Activated CD8-positive, alpha-beta memory T cell treated with anti-CD3 and anti-CD28 coated beads, Interleukin-2, amount 50 U/mL, for 1 hour (primary cell): ENCODE data around the gene CDC42BPB.
A peak's percentile ranks its signal among the peaks of the same experiment; 100 is the strongest.
"Not testable (repeated sequence)": the region's sequence is repeated elsewhere in the genome, so short reads cannot be mapped to it uniquely, and the experiment has no call there.

ENCODE experiments used
- DNase-seq: peaks from one replicate; pipeline ENCODE4 v3.0.0-alpha.2; 2020; ENCODE audit errors: extremely low read depth

Gene CDC42BPB

DNA sequence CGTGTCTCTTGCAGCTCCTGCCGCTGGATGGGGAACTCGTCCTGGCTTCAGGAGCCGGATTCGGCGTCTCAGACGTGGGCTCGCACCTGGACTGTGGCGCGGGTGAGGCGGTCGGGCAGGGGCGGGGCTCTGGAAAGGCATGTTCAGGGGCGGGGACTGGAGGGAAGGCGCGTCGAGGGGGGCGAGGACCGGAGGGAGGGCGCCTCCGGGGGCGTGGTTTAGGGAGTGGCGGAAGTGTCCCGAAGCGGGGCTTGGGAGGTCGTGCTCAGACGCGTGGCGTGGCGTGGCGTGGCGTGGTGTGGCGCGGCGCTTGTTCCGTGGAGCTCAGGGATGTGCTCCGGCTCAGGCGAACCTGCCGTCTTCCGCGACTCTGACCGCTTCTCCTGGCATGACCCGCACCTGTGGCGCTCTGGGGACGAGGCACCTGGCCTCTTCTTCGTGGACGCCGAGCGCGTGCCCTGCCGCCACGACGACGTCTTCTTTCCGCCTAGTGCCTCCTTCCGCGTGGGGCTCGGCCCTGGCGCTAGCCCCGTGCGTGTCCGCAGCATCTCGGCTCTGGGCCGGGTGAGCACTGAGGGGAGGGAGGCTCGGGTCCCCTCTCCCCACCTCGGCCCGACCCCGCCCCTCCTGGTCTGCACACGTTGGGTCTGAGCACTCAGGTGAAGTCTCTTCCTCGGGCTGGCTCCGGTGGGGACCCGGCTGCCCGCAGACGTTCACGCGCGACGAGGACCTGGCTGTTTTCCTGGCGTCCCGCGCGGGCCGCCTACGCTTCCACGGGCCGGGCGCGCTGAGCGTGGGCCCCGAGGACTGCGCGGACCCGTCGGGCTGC, 128.7 kb downstream of the CDC42BPB start:
- peak; percentile 67 for DNase-seq

DNA sequence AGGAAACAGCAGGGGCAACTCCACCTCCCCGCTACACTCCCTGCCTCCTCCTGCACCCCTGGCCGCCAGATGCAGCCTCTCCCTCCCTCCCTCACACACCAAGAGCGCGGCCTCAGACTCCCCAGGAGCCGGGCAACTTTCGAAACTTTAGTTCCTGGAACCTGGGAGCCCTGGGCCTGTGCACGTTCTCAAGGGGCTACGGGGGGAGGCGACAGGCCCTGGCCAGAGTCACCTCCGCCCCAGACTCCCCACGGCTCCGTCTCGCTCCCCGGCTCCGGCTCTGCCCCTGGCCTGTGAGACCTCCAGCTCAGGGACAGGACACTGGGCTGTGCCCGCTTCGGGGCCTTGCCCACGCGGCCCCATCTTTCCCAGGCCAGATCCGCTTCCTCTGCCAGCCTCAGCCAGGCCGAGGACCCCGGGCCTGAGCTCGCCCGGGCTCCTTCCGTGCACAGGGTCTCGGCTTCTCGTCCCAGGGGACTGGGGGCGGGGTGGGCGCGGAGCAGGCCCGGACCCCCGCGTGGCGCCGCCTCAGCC, 129.4 kb downstream of the CDC42BPB start:
- no peak for DNase-seq

DNA sequence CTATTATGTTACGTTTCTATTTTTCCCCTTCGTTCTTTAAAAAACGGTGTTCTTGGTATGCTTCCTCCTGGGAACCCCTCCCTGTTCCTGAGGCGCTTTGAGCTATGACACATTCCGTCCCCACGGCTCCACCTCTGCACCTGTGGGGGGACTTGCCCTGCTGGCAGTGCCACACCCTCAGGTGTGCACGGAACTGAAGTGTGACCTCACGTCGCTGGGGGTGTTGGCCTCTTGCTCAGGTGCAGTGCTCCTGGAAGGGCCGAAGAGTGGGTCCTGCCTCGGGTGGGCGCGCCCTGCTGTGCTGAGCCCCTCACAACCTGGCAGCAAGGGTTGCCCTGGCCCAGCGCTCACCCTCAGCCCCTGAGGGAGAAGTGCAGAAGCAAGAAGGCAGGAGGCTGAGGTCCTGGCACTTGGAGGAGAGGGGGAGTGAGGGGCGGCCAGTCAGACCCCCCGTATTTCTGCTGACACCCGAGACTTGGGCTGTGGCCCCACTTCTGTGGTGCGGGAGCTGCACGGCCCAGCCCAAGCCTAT, 129.9 kb downstream of the CDC42BPB start:
- DNase-seq: no peak

DNA sequence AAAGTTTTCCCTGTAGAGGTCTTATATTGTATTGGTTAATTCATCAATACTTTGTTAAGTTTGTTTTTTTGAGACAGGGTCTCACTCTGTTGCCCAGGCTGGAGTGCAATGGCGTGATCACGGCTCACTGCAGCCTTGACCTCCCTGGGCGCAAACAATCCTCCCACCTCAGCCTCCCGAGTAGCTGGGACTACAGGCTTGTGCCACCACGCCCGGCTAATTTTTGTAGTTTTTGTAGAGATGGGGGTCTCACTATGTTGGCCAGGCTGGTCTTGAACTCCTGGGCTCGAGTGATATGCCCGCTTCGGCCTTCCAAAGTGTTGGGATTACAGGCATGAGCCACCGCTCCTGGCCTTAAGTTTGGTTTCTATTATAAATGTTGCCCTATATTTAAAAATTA, 130.5 kb downstream of the CDC42BPB start:
- DNase-seq: not testable (repeated sequence)

DNA sequence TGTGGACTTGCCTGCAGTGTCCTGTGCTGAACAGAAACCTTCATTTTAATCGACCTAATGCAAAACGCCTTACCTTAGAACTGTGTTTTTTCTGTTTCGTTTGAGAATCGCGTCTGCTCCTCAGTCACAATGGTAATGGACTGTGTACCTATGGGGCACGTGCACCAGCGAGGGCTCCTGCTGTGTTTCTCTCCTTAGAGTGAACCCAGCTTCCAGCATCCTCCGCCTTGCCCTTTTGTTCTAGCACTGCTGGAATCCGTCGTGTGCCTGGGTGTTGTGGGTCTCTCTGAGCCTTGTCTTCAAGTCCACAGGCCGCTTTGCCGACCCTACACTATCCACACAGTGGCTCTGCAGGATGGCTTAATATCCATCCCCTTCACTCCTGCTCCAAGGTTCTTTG, 131.2 kb downstream of the CDC42BPB start:
- no peak for DNase-seq

DNA sequence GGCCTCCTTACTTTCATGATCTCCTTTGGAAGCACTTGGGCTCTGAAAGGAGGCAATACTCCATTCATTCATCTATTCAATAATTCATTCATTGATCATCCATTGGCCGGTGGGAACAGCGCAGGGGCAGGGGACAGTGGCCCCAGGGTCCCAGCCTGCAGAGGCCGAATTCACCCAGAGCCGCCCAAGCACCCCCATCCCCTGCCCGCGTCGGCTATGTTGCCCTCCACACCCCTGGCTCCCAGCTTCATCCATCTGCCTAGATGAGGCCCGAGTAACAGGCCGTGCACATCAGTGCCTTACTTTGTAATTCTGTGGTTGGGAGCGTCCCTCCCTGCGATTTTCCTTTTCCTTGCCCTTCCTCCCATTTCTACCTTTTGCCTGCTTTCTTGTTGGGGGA, 131.7 kb downstream of the CDC42BPB start:
- DNase-seq: no peak

DNA sequence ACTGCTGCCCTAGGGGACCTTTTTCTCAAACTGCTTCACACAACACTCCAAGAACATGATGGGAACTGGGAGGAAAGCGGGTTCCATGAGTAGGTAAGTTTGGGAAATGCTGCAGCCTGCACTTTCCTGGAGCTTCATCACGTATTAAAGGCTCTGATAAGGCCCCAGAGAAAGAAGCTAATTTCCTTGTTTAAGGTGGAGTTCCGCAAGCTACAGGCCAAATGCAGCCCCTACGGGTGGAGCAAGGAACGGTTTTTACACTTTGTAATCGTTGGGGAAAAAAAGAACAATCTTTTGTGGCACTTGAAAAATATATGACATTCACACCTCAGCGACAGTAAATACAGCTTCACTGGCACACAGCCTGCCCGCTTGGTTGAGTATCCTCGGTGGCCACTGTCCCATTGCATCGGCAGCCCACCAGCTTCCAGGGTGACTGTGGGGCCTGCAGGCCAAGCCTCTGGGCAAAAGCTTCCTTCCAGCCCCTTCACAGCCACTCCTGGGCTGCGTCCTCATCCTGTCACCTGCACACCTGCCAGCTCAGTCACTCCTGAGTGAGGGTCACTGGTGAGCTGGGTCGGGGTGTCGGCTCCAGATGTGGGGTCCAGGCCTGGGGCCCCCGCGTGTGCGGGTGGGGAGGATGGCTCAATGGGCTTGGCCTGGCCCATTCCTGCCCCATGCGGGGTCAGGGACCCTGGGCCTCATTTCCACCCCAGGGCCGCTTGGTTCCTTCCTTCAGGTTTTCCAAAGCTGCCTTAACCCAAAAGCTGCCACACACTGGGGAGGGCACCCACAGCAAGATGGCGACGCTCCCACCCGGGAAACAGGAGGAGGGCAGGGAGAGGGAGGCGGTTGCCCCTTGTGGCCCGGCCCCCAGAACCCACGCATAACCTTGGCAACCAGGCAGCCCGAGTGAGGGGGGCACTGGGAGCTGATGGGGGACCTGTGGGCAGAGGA, 132.4 kb downstream of the CDC42BPB start:
- no peak for DNase-seq

DNA sequence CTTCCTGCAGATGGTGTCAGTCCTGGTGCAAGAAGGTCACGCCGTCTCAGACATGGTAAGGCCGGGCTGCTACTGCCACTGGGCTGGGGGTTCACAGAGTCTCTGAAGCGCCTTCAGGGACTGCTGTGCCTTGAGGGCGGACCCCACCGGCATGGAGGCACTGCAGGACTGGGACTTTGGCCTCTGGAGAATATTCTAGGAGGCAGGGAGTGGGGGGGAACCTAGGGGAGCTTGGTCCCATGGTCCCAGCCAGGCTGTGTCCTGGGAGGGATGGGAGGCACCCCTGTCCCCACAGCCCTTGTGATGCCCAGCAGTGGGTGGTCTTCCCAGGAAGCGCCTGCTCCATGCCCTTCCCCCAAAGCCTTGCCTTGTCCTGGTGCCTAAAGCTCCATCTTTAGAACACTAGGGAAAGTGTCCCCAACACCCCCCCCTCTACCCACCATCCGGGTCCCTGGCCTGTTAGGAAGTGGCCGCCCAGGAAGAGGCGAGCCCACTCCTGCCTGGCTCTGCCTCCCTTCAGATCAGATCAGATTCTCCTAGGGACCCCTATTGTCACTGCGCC, 133.3 kb downstream of the CDC42BPB start:
- no peak for DNase-seq

DNA sequence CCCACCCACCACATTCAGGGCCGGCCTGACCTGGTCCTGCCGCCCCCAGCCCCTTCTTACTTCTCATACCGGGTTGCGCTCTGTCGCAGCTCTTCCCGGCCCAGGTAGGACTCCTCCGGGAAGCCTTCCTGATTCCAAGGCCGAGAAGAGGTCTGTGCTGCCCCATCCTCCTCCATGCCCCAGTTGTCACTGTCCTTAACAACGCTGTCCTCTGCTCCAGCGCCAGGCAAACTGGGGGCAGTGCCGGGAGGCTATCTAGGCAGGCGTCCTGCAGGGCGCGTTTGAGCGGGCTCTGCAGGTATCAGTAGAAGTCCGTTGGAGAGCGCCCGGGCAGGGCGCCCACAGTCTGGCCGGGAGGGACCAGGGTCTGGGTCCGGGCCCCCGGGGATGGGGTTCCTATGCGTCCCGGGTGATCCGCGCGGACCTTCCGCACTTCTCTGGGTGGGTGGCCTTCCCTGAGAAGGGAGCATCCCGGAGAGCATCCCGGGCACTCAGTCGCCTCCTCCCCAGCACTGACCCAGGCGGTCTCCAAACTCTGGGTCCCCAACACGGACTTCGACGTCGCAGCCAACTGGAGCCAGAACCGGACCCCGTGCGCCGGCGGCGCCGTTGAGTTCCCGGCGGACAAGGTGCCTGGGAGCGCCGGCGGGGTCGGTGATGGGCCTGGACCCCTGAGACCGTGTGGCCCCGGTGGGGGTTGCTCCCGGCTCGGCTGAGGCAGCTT, 134.0 kb downstream of the CDC42BPB start:
- DNase-seq: no peak

DNA sequence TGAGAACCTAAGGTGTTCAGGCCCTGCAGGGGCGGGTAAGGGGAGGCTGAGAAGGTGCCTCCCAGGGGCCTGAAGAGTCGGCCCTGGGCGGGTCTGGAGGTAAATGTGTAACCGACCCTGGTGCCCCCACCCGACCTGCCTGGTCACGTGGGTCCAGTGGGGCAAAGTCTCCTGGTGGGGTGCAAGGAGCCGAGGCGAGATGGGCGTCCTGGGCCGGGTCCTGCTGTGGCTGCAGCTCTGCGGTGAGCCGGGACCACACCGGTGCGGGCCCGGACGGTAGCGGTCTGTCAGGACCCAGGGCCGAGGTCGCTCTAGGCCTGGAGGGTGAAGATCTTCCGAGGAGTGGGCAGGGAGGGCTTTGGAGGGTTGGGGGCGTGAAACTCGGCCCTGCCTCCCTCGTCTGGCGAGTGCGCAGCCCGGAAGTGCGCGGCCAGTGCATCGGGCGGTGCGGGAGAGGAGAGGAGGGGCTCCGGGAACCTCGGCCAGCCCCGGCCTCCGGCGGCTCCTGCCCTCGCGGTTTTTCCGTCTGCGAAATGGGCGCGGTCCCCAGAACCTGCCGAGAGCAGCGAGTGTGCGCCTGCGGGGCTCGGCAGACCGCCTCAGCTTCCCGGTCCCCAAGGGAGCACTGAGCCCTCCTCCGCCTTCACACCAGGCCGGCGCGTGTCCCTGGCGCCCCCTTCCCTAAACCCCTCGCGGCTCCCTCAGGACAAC, 134.7 kb downstream of the CDC42BPB start, which contains the start of gene AMN:
TSS of gene AMN (plus strand) at position 174 of the 711 bp plus-strand sequence. CDS start at position 200, 26 bp downstream.
- no peak for DNase-seq

DNA sequence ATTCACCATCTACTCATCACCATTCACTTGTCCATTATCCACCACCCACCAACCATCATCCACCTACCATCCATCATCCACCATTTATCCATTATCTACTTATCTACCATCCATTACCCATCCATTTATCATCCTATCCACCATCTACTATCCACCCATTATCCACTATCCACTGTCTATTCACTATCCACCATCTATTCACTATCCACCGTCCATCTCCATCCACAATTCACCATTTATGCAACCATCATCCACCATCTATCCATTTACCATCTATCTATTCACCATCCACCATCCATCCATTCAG, 136.4 kb downstream of the CDC42BPB start:
- DNase-seq: no peak

DNA sequence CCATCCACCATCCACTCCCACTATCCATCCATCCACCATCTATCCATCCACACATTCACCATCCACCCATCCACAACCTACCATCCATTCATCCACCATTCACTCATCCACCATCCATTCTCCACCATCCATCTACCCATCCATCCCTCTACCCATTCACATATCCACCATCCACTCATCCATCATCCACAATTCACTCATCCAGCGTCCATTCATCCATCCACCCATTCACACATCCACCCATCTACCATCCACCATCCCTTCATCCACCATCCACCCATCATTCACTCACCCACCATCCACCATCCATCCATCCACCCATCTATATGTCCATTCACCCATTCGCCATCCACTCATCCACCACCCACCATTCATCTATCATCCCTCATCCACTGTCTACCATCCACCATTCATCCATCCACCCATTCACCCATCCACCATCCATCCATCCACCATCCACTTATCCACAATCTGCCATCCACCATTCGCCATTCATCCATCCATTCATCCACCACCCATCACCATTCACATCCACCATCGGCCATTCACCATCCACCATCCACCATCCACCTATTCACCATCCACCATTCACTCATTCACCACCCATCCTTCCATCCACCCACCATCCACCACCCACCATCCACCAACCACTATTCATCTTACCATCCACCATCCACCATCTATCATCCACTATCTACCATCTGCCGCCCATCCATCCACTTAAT, 136.9 kb downstream of the CDC42BPB start:
- no peak for DNase-seq

DNA sequence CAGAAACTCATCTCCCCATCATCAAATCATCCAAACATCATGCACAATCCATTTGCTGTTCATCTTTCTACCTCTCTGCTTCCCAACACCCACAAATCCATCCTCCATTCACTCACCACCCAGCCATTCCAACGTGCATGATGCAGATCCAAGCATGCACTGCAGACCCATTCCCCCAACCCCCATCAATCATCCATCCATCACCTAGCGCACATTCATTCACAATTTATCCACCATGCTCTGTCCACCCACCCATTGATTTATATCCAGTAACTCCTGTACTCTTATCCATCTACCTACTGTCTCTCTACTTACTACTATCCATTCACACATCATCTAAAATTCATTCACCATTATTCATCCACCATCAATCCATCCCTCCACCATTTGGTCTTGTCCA, 138.9 kb downstream of the CDC42BPB start:
- no peak for DNase-seq

DNA sequence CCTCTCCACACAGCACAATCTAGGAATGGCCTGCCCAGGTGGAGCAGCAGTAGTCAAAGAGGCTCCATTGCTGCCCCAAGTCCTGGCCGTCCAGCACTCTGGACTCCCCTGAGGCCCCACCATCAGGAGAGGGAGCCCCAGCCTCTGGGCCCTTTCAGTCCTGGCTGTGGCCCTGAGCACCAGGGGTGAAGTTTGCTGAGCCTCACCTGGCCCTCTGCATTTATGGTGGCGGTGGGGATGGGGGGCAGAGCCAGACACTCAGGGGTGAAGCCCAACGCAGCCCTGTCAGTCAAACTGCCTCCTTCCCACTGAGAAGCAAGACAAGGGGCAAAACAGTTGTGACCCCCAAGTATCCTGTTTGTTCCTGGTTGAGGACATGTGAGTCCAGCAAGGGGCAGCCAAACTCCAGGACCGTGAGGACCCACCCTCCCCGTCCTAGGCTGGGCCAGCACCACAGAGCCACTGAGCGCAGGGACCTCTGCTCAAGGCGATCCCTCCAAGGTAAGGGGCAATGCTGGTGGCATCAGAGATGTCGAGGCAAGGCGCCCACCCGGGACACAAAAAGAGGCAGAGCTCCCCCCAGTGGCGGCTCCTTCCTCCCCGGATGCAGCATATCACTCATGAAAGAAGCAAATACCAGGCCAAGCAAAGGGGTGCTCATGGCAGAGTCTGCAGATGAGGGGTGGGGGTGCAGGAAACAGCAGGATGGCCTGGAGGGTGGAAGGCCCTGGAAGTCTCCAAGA, 139.7 kb downstream of the CDC42BPB start:
- DNase-seq: no peak

DNA sequence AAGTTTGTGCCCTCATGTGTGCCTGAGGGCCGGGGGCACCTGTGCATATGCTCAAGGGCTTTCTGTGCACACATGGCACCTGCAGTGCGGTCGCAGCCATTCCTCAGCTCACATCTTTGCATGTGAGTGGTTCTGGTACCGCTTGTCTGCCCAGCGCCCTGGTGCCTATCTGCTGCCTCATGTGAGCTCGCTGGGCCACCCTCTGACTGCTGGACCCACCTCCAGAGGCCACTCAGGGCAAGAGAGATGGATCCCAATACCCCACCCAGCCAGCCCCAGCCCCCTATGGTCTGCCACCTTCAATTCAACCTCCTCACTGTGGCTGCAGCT, 140.3 kb downstream of the CDC42BPB start:
- DNase-seq: no peak

DNA sequence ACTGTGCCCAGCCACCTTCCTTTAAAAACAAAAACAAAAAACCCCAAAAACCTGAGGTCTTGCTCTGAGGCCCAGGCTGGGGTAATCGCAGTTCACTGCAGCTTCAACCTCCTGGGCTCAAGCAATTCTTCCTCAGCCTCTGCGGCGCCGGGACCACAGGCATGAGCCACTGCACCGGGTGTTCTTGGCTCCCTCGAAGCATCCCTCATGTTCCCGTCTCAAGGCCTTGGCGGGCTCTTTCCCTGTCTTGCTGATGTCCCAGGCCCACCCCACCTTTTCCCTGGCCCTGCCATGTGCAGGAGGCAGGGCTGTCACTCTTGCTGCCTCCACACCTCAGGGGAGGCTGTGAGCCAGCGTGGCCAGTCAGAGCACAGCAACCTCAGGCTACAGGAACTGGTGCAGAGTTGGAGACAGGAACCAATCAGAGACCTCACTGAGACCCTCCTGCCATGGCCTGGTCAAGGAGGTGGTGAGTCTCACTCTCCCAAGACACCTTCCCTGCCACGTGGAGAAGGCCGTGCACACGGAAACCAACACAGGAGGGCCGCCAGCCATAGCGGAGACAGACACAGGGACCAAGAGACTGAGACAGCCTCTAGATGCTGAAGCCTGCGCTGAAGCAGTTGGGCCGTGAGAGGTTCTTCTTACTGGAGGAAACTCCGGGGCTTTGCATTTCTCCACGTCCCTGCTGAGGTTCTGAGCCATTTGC, 140.8 kb downstream of the CDC42BPB start:
- DNase-seq: no peak

DNA sequence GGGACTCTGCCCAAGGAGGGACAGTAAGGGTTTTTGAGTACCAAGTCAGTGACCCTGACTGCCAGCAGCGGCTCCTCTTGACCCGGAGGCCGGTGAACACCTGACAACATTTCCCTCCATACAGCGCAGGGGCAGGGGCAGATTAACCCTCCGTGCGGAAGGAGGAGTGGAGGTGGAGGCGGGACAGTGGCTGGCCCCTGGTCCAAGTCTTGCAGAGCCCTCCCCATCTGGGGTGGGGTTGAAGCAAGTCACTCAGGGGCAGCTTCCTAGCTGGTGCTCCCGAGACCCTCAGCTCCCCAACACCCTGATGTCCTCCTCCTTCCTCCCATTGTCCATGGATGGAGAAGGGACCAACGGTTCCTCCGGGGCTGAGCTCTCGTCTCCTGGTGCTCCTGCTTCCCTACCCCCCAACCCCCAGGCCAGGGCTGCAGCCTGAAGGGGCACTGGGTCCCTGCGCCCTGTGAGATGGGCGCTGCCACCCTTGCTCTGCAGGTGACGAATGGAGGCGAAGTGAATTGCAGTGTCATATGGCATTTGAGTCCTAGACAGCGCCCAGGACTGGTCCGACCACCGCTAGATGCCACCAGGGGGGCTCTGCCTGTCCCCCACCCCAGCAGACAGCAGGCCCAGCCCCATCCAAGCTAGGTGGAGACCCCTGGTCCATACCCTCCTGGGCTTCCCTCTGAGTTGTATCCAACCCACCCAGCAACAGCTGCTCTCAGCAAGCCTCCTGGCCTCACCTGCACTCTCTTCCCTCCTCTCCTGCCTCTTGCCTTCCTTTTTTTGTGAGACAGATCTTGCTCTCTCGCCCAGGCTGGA, 141.8 kb downstream of the CDC42BPB start:
- no peak for DNase-seq
